Coronary artery (tissue), 2 donors: ENCODE measurements around the gene LGALS9.
"Not testable (repeated sequence)": the region's sequence is repeated elsewhere in the genome, so short reads cannot be mapped to it uniquely, and the experiment has no call there.

Experiments used
- DNase-seq: peaks from one replicate; pipeline ENCODE4 v3.0.0-alpha.2; 2017; ENCODE audit warnings: low spot score
- H3K27ac ChIP-seq, 2 donors: fragments of 200-600 bp; sonication (generic); one replicate each; pipeline ENCODE4 v1.5.1; 2016 to 2019
- H3K4me3 ChIP-seq: fragments of 200-600 bp; sonication (generic); 2 replicates; pipeline ENCODE4 v1.5.1; 2016; ENCODE audit warnings: mild to moderate bottlenecking, moderate library complexity
- TF ChIP-seq, protein P1 (sequence below): fragments of 200-600 bp; sonication (generic); IDR thresholded peaks from one replicate; pipeline ENCODE4 v1.5.1; 2019; ENCODE audit warnings: antibody characterized with exemption

The LGALS9 gene

DNA sequence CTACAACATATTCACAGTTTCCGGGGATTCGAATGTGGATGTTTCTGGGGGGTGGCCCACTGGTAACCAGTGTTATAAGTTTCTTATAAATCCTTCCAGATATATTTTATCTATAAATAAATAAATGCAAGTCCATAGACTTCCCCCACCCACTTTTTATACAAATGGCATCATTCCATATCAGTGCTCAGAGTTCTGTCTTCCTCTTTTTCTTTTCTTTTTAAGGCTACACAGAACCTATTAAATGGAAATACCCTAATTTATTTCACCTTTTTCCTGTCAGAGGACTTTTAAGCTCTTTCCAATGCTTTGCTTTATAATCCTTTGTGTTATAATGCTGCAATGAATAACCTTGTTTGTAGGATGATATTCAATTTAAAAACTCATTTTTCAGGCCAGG lies 3.8 kb downstream of the LGALS9 start:
- Histone ChIP-seq H3K4me3 (no peak overlapping the region), H3K27ac (no peak overlapping the region)
- TF ChIP-seq, protein P1, sequence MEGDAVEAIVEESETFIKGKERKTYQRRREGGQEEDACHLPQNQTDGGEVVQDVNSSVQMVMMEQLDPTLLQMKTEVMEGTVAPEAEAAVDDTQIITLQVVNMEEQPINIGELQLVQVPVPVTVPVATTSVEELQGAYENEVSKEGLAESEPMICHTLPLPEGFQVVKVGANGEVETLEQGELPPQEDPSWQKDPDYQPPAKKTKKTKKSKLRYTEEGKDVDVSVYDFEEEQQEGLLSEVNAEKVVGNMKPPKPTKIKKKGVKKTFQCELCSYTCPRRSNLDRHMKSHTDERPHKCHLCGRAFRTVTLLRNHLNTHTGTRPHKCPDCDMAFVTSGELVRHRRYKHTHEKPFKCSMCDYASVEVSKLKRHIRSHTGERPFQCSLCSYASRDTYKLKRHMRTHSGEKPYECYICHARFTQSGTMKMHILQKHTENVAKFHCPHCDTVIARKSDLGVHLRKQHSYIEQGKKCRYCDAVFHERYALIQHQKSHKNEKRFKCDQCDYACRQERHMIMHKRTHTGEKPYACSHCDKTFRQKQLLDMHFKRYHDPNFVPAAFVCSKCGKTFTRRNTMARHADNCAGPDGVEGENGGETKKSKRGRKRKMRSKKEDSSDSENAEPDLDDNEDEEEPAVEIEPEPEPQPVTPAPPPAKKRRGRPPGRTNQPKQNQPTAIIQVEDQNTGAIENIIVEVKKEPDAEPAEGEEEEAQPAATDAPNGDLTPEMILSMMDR, result no peak
- no peak for DNase-seq

DNA sequence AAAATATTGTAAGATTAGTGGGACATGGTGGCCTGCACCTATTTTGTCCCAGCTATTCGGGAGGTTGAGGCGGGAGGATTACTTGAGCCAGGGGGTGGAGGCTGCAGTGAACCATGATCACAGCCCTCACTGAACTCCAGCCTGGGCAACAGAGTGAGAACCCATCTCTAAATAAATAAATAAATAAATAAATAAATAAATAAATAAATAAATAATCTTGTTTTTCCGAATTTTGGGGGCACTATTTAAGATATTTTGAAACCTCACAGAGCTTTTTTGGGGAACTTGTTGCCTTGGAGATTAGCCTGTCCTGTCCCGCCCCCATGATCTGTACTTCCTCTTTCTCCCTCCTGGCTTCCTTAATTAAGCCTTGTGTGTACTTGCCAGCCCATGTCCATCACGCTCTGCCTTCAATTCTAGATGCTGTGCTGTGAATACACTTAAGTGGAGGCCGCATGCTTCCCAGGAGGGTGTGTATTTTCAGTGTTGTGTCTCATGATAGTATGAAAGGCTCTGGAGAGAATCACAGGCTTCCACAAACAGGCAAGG lies 4.4 kb downstream of the LGALS9 start:
- no peak overlapping the region for H3K4me3 ChIP-seq
- no peak for DNase-seq
- H3K27ac ChIP-seq, result no peak overlapping the region
- TF ChIP-seq, protein P1, result no peak

DNA sequence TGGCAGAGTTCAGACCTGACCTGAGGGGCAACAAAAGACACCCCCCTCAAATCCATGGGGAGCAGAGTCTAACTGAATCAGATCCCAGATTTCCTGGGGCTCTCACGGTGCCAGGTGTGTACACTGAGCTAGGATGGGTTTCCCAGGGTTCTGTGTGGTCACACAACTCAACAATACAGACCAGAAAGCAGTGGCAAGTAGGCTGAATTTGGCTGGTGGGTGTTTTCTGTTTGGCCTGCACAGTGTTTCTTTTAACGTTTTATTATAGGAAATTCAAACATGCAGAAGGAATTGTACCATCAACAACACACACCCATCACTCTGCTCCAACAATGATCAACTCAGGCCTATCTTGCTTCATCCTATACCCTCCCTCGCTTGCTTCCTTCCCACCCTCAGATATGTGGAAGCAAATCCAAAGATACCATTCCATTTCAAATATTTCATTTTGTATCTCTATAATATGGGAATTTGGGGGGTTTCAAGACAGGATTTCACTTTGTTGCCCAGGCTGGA lies 5.1 kb downstream of the LGALS9 start:
- not testable (repeated sequence) for DNase-seq, H3K4me3 ChIP-seq, H3K27ac ChIP-seq

DNA sequence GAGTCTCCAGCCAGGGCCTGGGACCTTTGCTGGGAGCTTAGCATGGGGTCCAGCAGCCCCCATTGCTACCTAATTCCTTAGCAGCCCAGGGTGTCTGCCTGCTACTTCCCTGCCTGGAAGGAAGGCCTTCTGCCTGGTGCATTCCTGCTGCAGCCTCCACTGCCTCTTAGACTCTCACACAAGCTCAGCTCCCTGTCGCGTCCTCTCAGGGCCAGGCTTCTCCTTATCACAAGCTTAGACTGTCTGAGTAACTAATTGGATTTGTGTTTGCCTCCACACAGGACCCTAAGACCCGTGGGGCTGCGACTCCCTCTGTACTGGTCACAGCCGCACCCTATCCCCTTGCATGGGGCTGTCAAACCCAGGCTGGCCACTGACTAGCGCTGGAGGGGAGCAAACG lies 6.8 kb downstream of the LGALS9 start:
- H3K4me3 ChIP-seq, DNase-seq, H3K27ac ChIP-seq: not testable (repeated sequence)

DNA sequence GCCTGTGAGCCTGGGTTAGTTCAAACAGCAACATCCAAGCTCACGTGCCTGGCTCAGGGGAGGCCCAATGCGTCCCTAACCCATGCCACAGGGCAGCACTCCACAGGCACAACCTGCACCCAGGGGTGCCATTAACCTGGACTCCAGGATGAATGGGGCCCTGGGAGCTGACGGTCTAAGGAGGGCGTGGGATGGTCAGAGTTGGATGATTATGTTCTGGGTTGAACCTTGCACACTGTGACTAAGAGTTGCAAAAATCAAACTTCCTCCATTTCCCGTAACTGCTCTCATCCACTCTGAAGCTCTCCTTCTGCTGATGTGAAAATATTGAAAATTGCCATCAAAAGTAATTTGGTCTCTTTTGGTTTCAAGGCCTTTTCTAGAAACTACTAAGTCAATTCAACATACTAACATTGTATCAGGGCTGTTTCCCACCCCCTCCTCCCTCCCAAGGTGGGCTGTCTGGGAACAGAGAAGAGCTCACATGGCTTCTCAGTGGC lies 7.5 kb downstream of the LGALS9 start:
- not testable (repeated sequence) for DNase-seq, H3K27ac ChIP-seq, H3K4me3 ChIP-seq

DNA sequence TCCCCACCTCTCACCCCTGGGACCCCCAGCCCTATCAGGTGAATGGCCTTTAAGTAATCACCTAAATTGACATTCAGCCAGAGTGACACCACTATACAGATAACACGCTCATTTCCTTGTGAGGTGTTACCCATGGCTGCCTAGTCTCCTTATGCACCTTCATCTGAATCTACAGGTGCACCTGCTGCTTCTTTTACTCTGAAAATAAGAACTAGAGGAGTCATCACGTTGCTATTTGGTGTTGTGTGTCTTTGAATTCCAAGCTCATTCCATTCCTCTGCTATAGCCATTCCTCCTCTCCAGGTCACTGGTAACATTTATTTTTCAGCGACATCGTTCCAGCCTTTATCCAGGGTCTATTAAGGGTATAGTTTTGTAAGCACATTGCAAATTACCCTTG lies 9.8 kb downstream of the LGALS9 start:
- Histone ChIP-seq H3K27ac (no peak overlapping the region), H3K4me3 (no peak overlapping the region)
- DNase-seq, result no peak
- TF ChIP-seq, protein P1, result no peak

DNA sequence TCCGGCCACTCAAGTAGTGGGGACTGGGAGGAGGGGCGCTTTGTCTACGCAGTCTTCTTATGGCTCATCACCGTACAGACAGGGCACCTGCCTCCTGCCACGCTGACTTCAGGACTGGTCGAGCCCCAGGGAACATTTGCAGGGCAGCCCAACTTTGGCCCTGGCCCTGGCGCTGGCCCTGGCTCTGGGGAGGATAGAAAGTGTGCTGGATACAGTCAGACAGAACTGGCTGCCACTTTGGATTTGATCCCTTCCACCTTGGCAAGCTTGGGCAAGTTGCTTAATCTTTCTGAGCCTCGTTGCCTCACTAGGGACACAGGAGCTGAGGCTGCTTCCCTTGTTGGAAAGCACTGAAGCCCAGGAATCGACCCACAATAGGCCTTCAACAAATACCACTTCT lies 13.6 kb downstream of the LGALS9 start:
- H3K4me3 ChIP-seq, result no peak overlapping the region
- no peak for DNase-seq
- TF ChIP-seq, protein P1, result no peak
- no peak overlapping the region for H3K27ac ChIP-seq

DNA sequence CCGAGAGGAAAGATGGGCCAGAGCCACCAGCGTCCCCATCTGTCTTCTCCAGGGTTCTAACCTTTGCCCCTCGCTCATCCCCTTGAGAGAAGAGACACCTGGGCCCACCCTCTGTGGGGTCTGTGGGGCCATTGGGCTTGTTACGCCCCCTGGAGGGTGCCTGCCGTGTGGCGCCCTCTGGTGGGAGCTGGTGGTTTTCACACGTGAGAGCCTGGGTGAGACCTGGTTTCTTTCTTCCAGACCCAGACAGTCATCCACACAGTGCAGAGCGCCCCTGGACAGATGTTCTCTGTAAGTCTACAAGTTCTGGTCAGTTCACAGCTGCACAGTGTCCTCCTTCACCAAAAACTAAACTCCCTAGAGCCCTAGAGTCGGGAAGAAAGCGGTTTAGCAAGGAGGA lies 14.6 kb downstream of the LGALS9 start:
- H3K27ac ChIP-seq, DNase-seq, H3K4me3 ChIP-seq: not testable (repeated sequence)

DNA sequence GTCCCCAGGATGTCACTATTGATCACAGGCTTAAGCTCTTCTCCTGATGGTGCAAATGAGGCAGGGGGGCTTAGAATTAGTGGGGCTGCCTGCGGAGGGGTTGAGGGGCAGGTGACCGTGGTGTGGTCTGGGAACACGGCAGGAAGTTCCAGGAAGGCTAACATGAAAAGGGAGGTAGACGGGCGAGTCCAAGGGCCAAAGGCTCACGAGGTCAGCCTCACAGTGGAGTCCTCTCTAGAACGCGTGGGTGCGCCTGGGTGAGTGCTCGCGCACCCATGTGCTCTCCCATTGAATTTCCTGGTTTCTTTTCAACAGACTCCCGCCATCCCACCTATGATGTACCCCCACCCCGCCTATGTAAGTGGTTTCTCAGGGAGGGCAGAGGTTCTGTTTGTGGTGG lies 15.2 kb downstream of the LGALS9 start:
- DNase-seq, result no peak
- H3K27ac ChIP-seq, result no peak overlapping the region
- TF ChIP-seq, protein P1, result no peak
- H3K4me3 ChIP-seq, result no peak overlapping the region
